Right lobe of liver (tissue), 6 donors: ENCODE measurements around the gene STK40. TPM values are rescaled to one million over a fixed set of nuclear protein-coding genes. Genes with fewer than 3 reads are reported as not detected.

Experiments
- ATAC-seq, 4 donors: fragments of 200-7000 bp; cut with Tn5 transposase; one replicate each; pipeline ENCODE4 v1.9.1; 2020; ENCODE audit warnings: mild to moderate bottlenecking in 4 of 4, moderate library complexity in 4 of 4
- DNase-seq, 3 donors: peaks; one replicate each; pipeline ENCODE4 v3.0.0-alpha.2; 2020
- H3K27ac ChIP-seq, 3 donors: fragments of 200-600 bp; one replicate each; pipeline ENCODE4 v1.8.0; 2022
- H3K27me3 ChIP-seq, 2 donors: fragments of 200-600 bp; one replicate each; pipeline ENCODE4 v1.8.0; 2022
- H3K36me3 ChIP-seq, 4 donors: fragments of 200-600 bp; sonication (generic) in 1 of 4; one replicate each; pipeline versions ENCODE4 v1.5.1 to v1.8.0; 2017 to 2022; ENCODE audit warnings: control low read depth in 1 of 4
- H3K4me1 ChIP-seq, 4 donors: fragments of 200-600 bp; sonication (generic) in 1 of 4; one replicate each; pipeline versions ENCODE4 v1.5.1 to v1.8.0; 2017 to 2022; ENCODE audit warnings: control low read depth in 1 of 4
- H3K4me3 ChIP-seq, 3 donors: fragments of 200-600 bp; one replicate each; pipeline ENCODE4 v1.8.0; 2022
- H3K9me3 ChIP-seq, 4 donors: fragments of 200-600 bp; sonication (generic) in 1 of 4; one replicate each; pipeline versions ENCODE4 v1.5.1 to v1.8.0; 2017 to 2022; ENCODE audit warnings: control low read depth in 1 of 4
- POLR2A ChIP-seq: fragments of 450-650 bp; IDR thresholded peaks from one replicate; pipeline ENCODE4 v1.6.1; 2017; ENCODE audit warnings: antibody characterized with exemption, mild to moderate bottlenecking
- WGBS: methylation state at CpG from one replicate; pipeline ENCODE4 v1.1.6; 2018; ENCODE audit warnings: low coverage, low lambda C conversion rate; ENCODE audit not compliant: insufficient coverage; ENCODE audit errors: missing lambda C conversion rate; 5-methylcytosine and 5-hydroxymethylcytosine counted together
- intact Hi-C, 2 donors: fragments of 100-400 bp; cut with DNase I; formaldehyde crosslinking; loops; one replicate each; pipeline versions ENCODE4 v1.11.2 to v1.14.1; 2022
- small RNA-seq, 2 experiments: library from RNA; depleted of rRNA; stranded (forward); fragments of <200 nt; gene quantifications; one replicate each; pipeline ENCODE3, GENCODE V24; 2016
- total RNA-seq, 6 experiments: library from RNA; depleted of rRNA in 2 of 6; stranded (reverse); fragments of >200 nt in 2 of 6; fragmentation: NEBNext Ultra II Directional in 3 of 6; extraction: Animal tissue kit (Norgen Biotek cat#: 25700) in 3 of 6; gene quantifications; one replicate each; pipeline versions ENCODE4 v1.1.0 to v1.2.4, GENCODE V29; 2016 to 2023
- TF ChIP-seq, protein P1 (sequence below), 4 donors: fragments of 200-600 bp in 3 of 4; fragments of 450-650 bp in 1 of 4; IDR thresholded peaks; one replicate each; pipeline versions ENCODE4 v1.5.1 to v1.8.0; 2016 to 2022; ENCODE audit warnings: antibody characterized with exemption in 4 of 4, mild to moderate bottlenecking in 2 of 4
- donor health status: DM: no; HTN: yes; CAD: no.
- donor health status: DM: no; HTN: no; CAD: no.
- donor health status: DM: no; HTN: no; CAD: no.
- donor health status: DM: no; HTN: yes; CAD: no.
- donor health status: DM: no; HTN: yes; CAD: no.

The STK40 gene
- total RNA-seq, 6 experiments from 2014 or later = 22.7 to 45.5 (median 29.0) TPM

DNA sequence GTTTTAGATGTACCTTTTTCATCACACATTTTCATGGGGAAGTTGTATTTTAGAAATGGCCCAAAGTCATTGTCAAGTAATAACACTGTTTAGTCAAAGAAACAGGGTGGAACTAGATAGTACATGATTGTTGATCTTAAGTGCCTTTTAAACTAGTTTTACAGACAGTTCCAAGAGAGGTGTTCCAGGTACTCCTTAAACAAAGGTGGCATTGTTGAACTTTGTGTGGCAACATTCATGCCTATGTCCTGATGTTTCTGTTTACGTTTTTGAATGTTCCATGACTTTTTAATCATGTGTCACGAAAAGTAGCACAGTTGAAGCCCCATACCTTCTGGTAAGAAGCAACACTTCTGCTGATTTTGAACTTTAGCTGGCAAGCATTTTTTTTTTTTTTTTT lies 88.7 kb downstream of the STK40 start:
- Histone ChIP-seq H3K27me3 (no peaks in the 10 kb centered on the region), H3K4me3 (no peak overlapping the region), H3K9me3 (no peaks in the 10 kb centered on the region), H3K36me3 (peaks cover 13 to 85% (median 44%) of the 10 kb centered on the region in 4 donors), H3K4me1 (peaks cover 0 to 3% (median 1%) of the 10 kb centered on the region in 4 donors), H3K27ac (no peak overlapping the region)
- 83% methylated on average over 2 of the region's 2 CpGs for WGBS
- intact Hi-C loops = no loop called here
- ATAC-seq (no peak), DNase-seq (no peak)
- no peak for TF ChIP-seq POLR2A
- TF ChIP-seq, protein P1, sequence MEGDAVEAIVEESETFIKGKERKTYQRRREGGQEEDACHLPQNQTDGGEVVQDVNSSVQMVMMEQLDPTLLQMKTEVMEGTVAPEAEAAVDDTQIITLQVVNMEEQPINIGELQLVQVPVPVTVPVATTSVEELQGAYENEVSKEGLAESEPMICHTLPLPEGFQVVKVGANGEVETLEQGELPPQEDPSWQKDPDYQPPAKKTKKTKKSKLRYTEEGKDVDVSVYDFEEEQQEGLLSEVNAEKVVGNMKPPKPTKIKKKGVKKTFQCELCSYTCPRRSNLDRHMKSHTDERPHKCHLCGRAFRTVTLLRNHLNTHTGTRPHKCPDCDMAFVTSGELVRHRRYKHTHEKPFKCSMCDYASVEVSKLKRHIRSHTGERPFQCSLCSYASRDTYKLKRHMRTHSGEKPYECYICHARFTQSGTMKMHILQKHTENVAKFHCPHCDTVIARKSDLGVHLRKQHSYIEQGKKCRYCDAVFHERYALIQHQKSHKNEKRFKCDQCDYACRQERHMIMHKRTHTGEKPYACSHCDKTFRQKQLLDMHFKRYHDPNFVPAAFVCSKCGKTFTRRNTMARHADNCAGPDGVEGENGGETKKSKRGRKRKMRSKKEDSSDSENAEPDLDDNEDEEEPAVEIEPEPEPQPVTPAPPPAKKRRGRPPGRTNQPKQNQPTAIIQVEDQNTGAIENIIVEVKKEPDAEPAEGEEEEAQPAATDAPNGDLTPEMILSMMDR (IDR thresholded peaks at IDR 0.05) = no peak

DNA sequence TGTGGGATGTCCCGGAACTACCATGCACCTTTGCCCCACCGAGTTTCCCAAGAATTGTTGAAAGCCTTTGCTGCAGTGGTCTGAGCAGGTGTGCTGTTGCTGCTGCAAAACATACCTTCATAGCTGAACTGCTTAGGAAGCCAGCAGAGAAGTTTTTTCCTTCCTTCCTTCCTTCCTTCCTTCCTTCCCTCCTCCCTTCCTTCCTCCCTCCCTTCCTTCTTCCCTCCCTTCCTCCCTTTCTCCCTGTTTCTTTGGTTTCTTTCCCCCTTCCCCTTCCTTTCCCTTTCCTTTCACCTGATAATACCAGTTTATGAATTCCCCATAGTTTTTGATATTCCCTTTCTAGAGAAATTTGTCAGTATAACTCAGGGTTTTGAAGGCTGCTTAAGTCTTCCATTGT lies 90.3 kb downstream of the STK40 start:
- H3K27ac ChIP-seq = no peak overlapping the region
- TF ChIP-seq, protein P1 (IDR thresholded peaks at IDR 0.05) = no peak
- no peak for TF ChIP-seq POLR2A

More for the DNA sequence above, 90.3 kb downstream of the STK40 start:
- H3K4me1 ChIP-seq = peaks cover 0 to 3% (median 1%) of the 10 kb centered on the region in 4 donors
- no peak overlapping the region for H3K4me3 ChIP-seq
- DNase-seq (no peak), ATAC-seq (no peak)
- WGBS = 78% methylated on average over 2 of the region's 2 CpGs
- H3K9me3 ChIP-seq = no peaks in the 10 kb centered on the region
- intact Hi-C loops = no loop called here
- H3K27me3 ChIP-seq = no peaks in the 10 kb centered on the region
- peaks cover 8 to 85% (median 50%) of the 10 kb centered on the region in 4 donors for H3K36me3 ChIP-seq

Small RNA genes lying within 50 kb of the gene (small RNA-seq; reads per million reads assigned to genes)
- 0 reads per million in 2 experiments for gene RNU4-27P
- gene SNORA63C = 0 to 1.5 reads per million in 2 experiments

Other genes with a start within 250 kb of the STK40 start
- 10 to 100 TPM; 26.0 to 52.4 (median 30.9) TPM for gene TRAPPC3, start 236.4 kb downstream of the STK40 start, total RNA-seq
- 10 to 100 TPM; 10.2 to 28.2 (median 15.8) TPM for gene MAP7D1, start 229.8 kb downstream of the STK40 start, total RNA-seq
- 10 to 100 TPM; 33.7 to 53.6 (median 40.7) TPM for gene THRAP3, start 161.5 kb downstream of the STK40 start, total RNA-seq
- gene SH3D21, start 79.6 kb downstream of the STK40 start, total RNA-seq = 1 to 10 TPM in 4 of 6 experiments, under 1 TPM in 2; 0.50 to 5.1 (median 1.2) TPM
- 10 to 100 TPM in 2 of 6 experiments, 1 to 10 TPM in 4; 3.2 to 20.6 (median 5.1) TPM for gene EVA1B, start 62.3 kb downstream of the STK40 start, total RNA-seq
- gene LSM10, start 12.0 kb upstream of the STK40 start, total RNA-seq = 10 to 100 TPM; 15.2 to 42.0 (median 22.3) TPM
- 1 to 10 TPM in 5 of 6 experiments, under 1 TPM in 1; 0.40 to 4.9 (median 1.7) TPM for gene OSCP1, start 64.5 kb upstream of the STK40 start, total RNA-seq
- 10 to 100 TPM; 44.9 to 63.6 (median 55.1) TPM for gene MRPS15, start 78.5 kb upstream of the STK40 start, total RNA-seq
- gene CSF3R, start 97.0 kb upstream of the STK40 start, total RNA-seq = 10 to 100 TPM in 3 of 6 experiments, 1 to 10 TPM in 3; 4.1 to 14.0 (median 9.5) TPM